Mucosa of stomach (tissue), 1 donor: ENCODE measurements around the gene PTK6.
"Not testable (repeated sequence)": the region's sequence is repeated elsewhere in the genome, so short reads cannot be mapped to it uniquely, and the experiment has no call there.

Experiments used
- H3K27me3 ChIP-seq: one replicate; pipeline ENCODE4 v1.7.0; 2013; ENCODE audit warnings: mild to moderate bottlenecking, low read length; ENCODE audit not compliant: control insufficient read depth, insufficient read depth
- H3K36me3 ChIP-seq: one replicate; pipeline ENCODE4 v1.7.0; 2013; ENCODE audit warnings: low read length; ENCODE audit not compliant: control insufficient read depth, insufficient read depth
- H3K4me1 ChIP-seq: one replicate; pipeline ENCODE4 v1.7.0; 2013; ENCODE audit warnings: mild to moderate bottlenecking, low read length; ENCODE audit not compliant: control insufficient read depth, insufficient read depth
- H3K4me3 ChIP-seq: one replicate; pipeline ENCODE4 v1.7.0; 2013; ENCODE audit warnings: low read length
- H3K9ac ChIP-seq: one replicate; pipeline ENCODE4 v1.7.0; 2013; ENCODE audit warnings: mild to moderate bottlenecking, low read length, moderate library complexity
- H3K9me3 ChIP-seq: one replicate; pipeline ENCODE4 v1.7.0; 2013; ENCODE audit warnings: mild to moderate bottlenecking, low read length, moderate library complexity; ENCODE audit not compliant: control insufficient read depth
- donor health status: Pancreatic carcinoma.

The PTK6 gene

DNA sequence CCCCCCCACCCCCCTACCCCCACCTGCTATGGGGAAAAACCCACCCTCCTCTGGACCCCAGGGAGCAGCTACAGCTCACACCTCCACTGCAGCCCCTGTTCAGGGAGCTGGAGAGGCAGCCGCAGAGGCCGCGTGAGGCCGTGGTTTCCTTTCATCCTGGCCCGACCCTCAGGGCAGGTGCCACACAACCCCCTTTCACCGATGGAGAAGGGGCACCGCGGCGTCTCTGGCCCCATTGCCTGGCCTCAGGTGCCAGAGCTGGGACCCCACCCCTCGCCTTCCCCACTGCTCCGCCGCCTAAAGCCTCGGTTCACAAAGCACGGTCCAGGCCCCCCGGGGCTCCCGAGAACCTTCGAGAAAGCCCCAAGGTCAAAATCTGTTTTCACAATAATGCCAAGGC lies 52.9 kb downstream of the PTK6 start:
- H3K27me3 ChIP-seq: peaks cover 46% of the 10 kb centered on the region
- no peak overlapping the region for H3K4me3 ChIP-seq
- no peaks in the 10 kb centered on the region for H3K9me3 ChIP-seq
- peaks cover 8% of the 10 kb centered on the region for H3K4me1 ChIP-seq
- no peak overlapping the region for H3K9ac ChIP-seq
- no peaks in the 10 kb centered on the region for H3K36me3 ChIP-seq

GRCh38 chr20:63483834-63484233 lies 53.3 kb downstream of the PTK6 start:
- no peaks in the 10 kb centered on the region for H3K36me3 ChIP-seq
- peaks cover 8% of the 10 kb centered on the region for H3K4me1 ChIP-seq
- H3K4me3 ChIP-seq: no peak overlapping the region
- H3K27me3 ChIP-seq: peaks cover 50% of the 10 kb centered on the region
- H3K9ac ChIP-seq: no peak overlapping the region
- no peaks in the 10 kb centered on the region for H3K9me3 ChIP-seq

GRCh38 chr20:63482021-63482587 lies 55.1 kb downstream of the PTK6 start:
- Histone ChIP-seq H3K9me3 (no peaks in the 10 kb centered on the region), H3K36me3 (no peaks in the 10 kb centered on the region), H3K27me3 (peaks cover 57% of the 10 kb centered on the region), H3K9ac (no peak overlapping the region), H3K4me3 (no peak overlapping the region), H3K4me1 (peaks cover 8% of the 10 kb centered on the region)

GRCh38 chr20:63481503-63481902 lies 55.7 kb downstream of the PTK6 start:
- Histone ChIP-seq H3K9me3 (no peaks in the 10 kb centered on the region), H3K9ac (no peak overlapping the region), H3K36me3 (no peaks in the 10 kb centered on the region), H3K4me3 (no peak overlapping the region), H3K27me3 (peaks cover 62% of the 10 kb centered on the region), H3K4me1 (peaks cover 8% of the 10 kb centered on the region)

DNA sequence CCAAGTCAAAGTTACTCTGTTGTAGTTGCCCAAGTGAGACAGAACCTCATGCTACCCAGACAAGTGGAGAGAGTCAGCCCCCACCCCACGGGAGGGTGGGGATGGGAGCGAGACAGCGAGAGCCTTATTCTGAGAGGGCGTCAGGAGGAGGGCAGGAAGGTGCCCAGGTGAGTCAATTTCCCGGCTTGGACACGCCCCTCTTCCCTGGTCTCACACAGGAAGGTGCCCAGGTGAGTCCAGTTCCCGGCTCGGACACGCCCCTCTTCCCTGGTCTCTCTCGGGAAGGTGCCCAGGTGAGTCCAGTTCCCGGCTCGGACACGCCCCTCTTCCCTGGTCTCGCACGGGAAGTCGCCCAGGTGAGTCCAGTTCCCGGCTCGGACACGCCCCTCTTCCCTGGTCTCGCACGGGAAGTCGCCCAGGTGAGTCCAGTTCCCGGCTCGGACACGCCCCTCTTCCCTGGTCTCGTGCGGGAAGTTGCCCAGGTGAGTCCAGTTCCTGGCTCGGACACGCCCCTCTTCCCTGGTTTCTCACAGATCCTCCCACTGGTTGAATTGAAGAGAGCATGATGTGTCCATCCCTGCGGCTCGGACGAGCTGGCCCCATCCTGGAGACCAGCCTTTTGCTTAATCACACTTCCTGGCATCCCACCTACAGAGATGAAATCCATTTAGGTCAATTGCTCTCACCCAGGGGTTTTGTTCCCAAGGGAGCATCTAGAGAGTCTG lies 57.3 kb downstream of the PTK6 start:
- peaks cover 66% of the 10 kb centered on the region for H3K27me3 ChIP-seq

GRCh38 chr20:63478346-63479302 lies 58.6 kb downstream of the PTK6 start:
- no peaks in the 10 kb centered on the region for H3K9me3 ChIP-seq
- peaks cover 8% of the 10 kb centered on the region for H3K4me1 ChIP-seq
- H3K9ac ChIP-seq: no peak overlapping the region
- no peaks in the 10 kb centered on the region for H3K36me3 ChIP-seq
- H3K27me3 ChIP-seq: peaks cover 72% of the 10 kb centered on the region
- no peak overlapping the region for H3K4me3 ChIP-seq

More for the DNA sequence above, 57.3 kb downstream of the PTK6 start:
- not testable (repeated sequence) for H3K9ac ChIP-seq, H3K4me3 ChIP-seq, H3K36me3 ChIP-seq, H3K9me3 ChIP-seq, H3K4me1 ChIP-seq
